ENCODE data around the gene ARNT2. TPM values are rescaled to one million over a fixed set of nuclear protein-coding genes. Genes with fewer than 3 reads are reported as not detected.

The ARNT2 gene
- total and polyA plus RNA-seq, 4 donors: 78.6 to 150 (median 130) TPM

- no peak overlapping the region for H3K4me3 ChIP-seq (ENCODE audit: low read depth, low read length)
- no peaks in the 10 kb centered on the region for H3K27me3 ChIP-seq (ENCODE audit: control insufficient read depth, insufficient read depth, low read length)
- no peaks in the 10 kb centered on the region for H3K9me3 ChIP-seq (ENCODE audit: control insufficient read depth, insufficient read depth, low read length)
- peaks cover 30% of the 10 kb centered on the region for H3K36me3 ChIP-seq (ENCODE audit: control insufficient read depth, insufficient read depth, low read length)
- peaks cover 19% of the 10 kb centered on the region for H3K4me1 ChIP-seq (ENCODE audit: control insufficient read depth, insufficient read depth, low read length)
- DNase-seq (ENCODE audit: low read depth in 4 of 6, low spot score in 6 of 6): peak in 2 of 6 donors; percentile 22 to 73
- WGBS (ENCODE audit: insufficient coverage): 56% methylated on average over 3 of the region's 5 CpGs
- H3K27ac ChIP-seq (ENCODE audit: low read depth, low read length): peak overlapping the region; percentile 11
Observed at GRCh38 chr15:80468796-80469195, 64.6 kb downstream of the ARNT2 start.

DNA sequence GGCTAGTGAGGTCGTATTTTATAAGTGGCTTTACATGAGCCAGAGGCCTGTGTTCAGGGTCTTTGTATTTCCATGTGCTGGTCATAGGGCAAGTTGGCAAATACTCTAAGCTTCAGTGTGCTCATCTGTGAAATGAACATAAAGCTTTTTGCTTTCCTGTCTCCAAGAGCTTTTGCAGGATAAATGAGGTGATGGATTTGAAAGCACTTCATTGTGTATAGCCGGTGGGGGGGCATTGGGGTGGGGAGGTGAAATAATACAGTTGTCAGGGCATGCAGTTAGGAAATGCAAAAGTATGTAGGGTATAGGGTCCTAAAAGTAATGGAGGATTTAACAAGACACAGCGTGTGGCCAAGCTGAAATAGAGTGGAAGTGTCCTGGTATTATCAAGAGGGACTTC lies 67.7 kb downstream of the ARNT2 start:
- Histone ChIP-seq H3K27ac (ENCODE audit: low read depth, low read length) (no peak overlapping the region), H3K36me3 (ENCODE audit: control insufficient read depth, insufficient read depth, low read length) (peaks cover 24% of the 10 kb centered on the region), H3K9me3 (ENCODE audit: control insufficient read depth, insufficient read depth, low read length) (no peaks in the 10 kb centered on the region), H3K4me3 (ENCODE audit: low read depth, low read length) (no peak overlapping the region), H3K4me1 (ENCODE audit: control insufficient read depth, insufficient read depth, low read length) (peaks cover 9% of the 10 kb centered on the region), H3K27me3 (ENCODE audit: control insufficient read depth, insufficient read depth, low read length) (no peaks in the 10 kb centered on the region)
- WGBS (ENCODE audit: insufficient coverage): 26% methylated on average over 3 of the region's 3 CpGs
- peak in 1 of 6 donors; percentile 31 for DNase-seq (ENCODE audit: low read depth in 4 of 6, low spot score in 6 of 6)

DNA sequence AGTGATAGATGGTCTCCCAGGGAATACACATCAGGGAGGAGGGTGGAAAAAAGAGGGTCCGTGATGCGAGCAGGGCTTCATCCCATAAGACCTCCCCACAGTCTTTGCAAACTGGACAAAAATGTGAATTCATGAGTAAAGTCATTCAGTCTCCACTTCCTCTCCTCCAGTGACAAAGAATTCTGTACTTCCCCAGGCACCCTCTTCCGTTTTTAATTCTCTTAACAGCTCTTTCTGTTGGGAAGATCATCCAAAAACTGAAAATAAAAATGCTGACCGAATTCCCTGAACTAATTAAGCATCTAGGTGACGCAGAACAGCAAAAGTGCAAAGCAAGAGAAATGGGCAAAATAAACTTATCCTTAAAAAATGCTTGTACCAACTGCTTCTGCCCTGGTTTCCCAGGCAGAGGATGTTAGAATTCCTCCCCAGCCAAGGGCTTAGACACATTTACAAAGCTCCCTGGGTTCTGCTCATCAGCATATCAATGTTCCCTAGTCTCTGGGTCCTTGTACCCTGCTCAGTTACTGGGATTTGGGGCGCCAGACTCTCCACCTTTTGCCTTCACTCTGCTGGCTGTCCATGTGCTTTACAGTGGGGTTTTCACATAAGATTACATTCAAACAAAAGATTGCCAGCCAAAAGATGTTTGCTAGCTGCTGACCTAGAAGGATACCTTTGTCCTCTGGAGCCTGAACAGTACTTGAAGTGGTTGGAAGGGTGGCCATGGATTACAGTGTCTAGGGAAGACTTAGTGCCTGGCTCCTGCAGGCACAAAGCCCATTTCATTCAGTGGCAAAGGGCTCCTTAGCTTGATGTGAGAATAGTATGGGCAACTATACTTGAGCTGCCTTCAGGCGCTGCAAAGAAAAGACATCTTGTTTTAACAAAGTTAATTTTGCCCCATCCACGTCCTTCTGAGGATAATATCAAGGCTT lies 69.4 kb downstream of the ARNT2 start:
- DNase-seq (ENCODE audit: low read depth in 4 of 6, low spot score in 6 of 6): peak in 3 of 6 donors; percentile 23 to 75 (median 36)
- peak overlapping the region; percentile 53 for H3K27ac ChIP-seq (ENCODE audit: low read depth, low read length)
- peaks cover 3% of the 10 kb centered on the region for H3K4me1 ChIP-seq (ENCODE audit: control insufficient read depth, insufficient read depth, low read length)
- no peaks in the 10 kb centered on the region for H3K27me3 ChIP-seq (ENCODE audit: control insufficient read depth, insufficient read depth, low read length)
- whole genome bisulfite sequencing (ENCODE audit: insufficient coverage): 21% methylated on average over 8 of the region's 8 CpGs
- H3K4me3 ChIP-seq (ENCODE audit: low read depth, low read length): no peak overlapping the region
- H3K9me3 ChIP-seq (ENCODE audit: control insufficient read depth, insufficient read depth, low read length): no peaks in the 10 kb centered on the region
- peaks cover 17% of the 10 kb centered on the region for H3K36me3 ChIP-seq (ENCODE audit: control insufficient read depth, insufficient read depth, low read length)

- Histone ChIP-seq H3K4me3 (ENCODE audit: low read depth, low read length) (no peak overlapping the region), H3K4me1 (ENCODE audit: control insufficient read depth, insufficient read depth, low read length) (no peaks in the 10 kb centered on the region), H3K36me3 (ENCODE audit: control insufficient read depth, insufficient read depth, low read length) (peaks cover 24% of the 10 kb centered on the region), H3K27ac (ENCODE audit: low read depth, low read length) (peak overlapping the region; percentile 44), H3K27me3 (ENCODE audit: control insufficient read depth, insufficient read depth, low read length) (no peaks in the 10 kb centered on the region), H3K9me3 (ENCODE audit: control insufficient read depth, insufficient read depth, low read length) (no peaks in the 10 kb centered on the region)
- WGBS (ENCODE audit: insufficient coverage): 80% methylated on average over 5 of the region's 9 CpGs
- DNase-seq (ENCODE audit: low read depth in 4 of 6, low spot score in 6 of 6): peak in 1 of 6 donors; percentile 68
Observed at GRCh38 chr15:80474224-80475215, 70.3 kb downstream of the ARNT2 start.

- H3K36me3 ChIP-seq (ENCODE audit: control insufficient read depth, insufficient read depth, low read length): peaks cover 29% of the 10 kb centered on the region
- WGBS (ENCODE audit: insufficient coverage): 100% methylated on average over 1 of the region's 2 CpGs
Observed at GRCh38 chr15:80475572-80475971, 71.4 kb downstream of the ARNT2 start.

DNA sequence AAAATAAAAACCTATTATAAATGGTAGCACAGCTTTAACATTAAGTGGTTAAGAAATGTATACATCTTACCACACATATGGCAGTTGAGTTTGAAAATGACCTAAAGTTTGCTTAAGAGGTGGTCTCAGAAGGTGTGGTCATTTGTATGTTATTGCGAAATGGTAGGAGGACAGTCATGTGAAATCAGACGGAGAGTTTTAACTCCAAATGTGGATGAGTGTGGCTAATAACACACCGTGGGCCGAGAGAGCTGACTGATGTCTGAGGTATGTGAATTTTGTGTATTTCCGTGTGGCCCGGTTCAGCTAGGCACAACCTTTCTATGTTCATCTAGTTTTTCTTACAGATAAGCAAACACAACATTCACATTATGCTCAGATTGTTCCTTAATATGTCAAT lies 71.9 kb downstream of the ARNT2 start:
- Histone ChIP-seq H3K27ac (ENCODE audit: low read depth, low read length) (no peak overlapping the region), H3K4me3 (ENCODE audit: low read depth, low read length) (no peak overlapping the region), H3K27me3 (ENCODE audit: control insufficient read depth, insufficient read depth, low read length) (no peaks in the 10 kb centered on the region), H3K9me3 (ENCODE audit: control insufficient read depth, insufficient read depth, low read length) (no peaks in the 10 kb centered on the region), H3K36me3 (ENCODE audit: control insufficient read depth, insufficient read depth, low read length) (peaks cover 31% of the 10 kb centered on the region), H3K4me1 (ENCODE audit: control insufficient read depth, insufficient read depth, low read length) (peaks cover 10% of the 10 kb centered on the region)
- DNase-seq (ENCODE audit: low read depth in 4 of 6, low spot score in 6 of 6): no peak
- WGBS (ENCODE audit: insufficient coverage): 93% methylated on average over 2 of the region's 6 CpGs

More at GRCh38 chr15:80475572-80475971, 71.4 kb downstream of the ARNT2 start:
- Histone ChIP-seq H3K4me3 (ENCODE audit: low read depth, low read length) (no peak overlapping the region), H3K9me3 (ENCODE audit: control insufficient read depth, insufficient read depth, low read length) (no peaks in the 10 kb centered on the region), H3K4me1 (ENCODE audit: control insufficient read depth, insufficient read depth, low read length) (peaks cover 7% of the 10 kb centered on the region), H3K27ac (ENCODE audit: low read depth, low read length) (no peak overlapping the region), H3K27me3 (ENCODE audit: control insufficient read depth, insufficient read depth, low read length) (no peaks in the 10 kb centered on the region)
- no peak for DNase-seq (ENCODE audit: low read depth in 4 of 6, low spot score in 6 of 6)

GRCh38 chr15:80478075-80478474 lies 73.9 kb downstream of the ARNT2 start:
- H3K27me3 ChIP-seq (ENCODE audit: control insufficient read depth, insufficient read depth, low read length): no peaks in the 10 kb centered on the region
- no peak overlapping the region for H3K4me3 ChIP-seq (ENCODE audit: low read depth, low read length)
- H3K36me3 ChIP-seq (ENCODE audit: control insufficient read depth, insufficient read depth, low read length): peaks cover 41% of the 10 kb centered on the region
- peaks cover 15% of the 10 kb centered on the region for H3K4me1 ChIP-seq (ENCODE audit: control insufficient read depth, insufficient read depth, low read length)
- H3K27ac ChIP-seq (ENCODE audit: low read depth, low read length): no peak overlapping the region
- H3K9me3 ChIP-seq (ENCODE audit: control insufficient read depth, insufficient read depth, low read length): no peaks in the 10 kb centered on the region
- DNase-seq (ENCODE audit: low read depth in 4 of 6, low spot score in 6 of 6): no peak
- 93% methylated on average over 3 of the region's 3 CpGs for whole genome bisulfite sequencing (ENCODE audit: insufficient coverage)

DNA sequence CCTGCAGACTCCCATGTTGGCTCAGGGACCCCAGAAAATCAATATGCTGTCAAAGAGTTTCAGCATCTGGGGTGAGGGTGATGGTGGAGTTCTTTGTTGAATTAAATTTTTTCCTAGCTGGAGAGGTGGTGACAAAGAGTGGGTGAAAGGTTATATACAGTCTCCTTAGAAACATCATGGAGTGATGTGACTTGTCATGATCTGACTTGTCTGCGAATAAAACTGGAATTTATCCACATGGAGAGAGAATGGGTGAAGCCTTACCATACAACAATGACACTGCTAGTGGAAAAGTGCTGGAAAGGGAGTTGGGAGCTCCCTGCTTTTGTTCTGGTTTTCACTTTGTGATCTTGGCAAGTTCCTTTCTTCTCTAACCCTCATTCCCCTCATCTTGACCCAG lies 75.0 kb downstream of the ARNT2 start:
- WGBS (ENCODE audit: insufficient coverage): no CpG with 5 or more reads among the region's 1 CpG
- no peak overlapping the region for H3K4me3 ChIP-seq (ENCODE audit: low read depth, low read length)
- DNase-seq (ENCODE audit: low read depth in 4 of 6, low spot score in 6 of 6): no peak
- H3K27ac ChIP-seq (ENCODE audit: low read depth, low read length): peak overlapping the region; percentile 42
- peaks cover 22% of the 10 kb centered on the region for H3K4me1 ChIP-seq (ENCODE audit: control insufficient read depth, insufficient read depth, low read length)
- H3K9me3 ChIP-seq (ENCODE audit: control insufficient read depth, insufficient read depth, low read length): no peaks in the 10 kb centered on the region
- H3K27me3 ChIP-seq (ENCODE audit: control insufficient read depth, insufficient read depth, low read length): no peaks in the 10 kb centered on the region
- peaks cover 47% of the 10 kb centered on the region for H3K36me3 ChIP-seq (ENCODE audit: control insufficient read depth, insufficient read depth, low read length)

DNA sequence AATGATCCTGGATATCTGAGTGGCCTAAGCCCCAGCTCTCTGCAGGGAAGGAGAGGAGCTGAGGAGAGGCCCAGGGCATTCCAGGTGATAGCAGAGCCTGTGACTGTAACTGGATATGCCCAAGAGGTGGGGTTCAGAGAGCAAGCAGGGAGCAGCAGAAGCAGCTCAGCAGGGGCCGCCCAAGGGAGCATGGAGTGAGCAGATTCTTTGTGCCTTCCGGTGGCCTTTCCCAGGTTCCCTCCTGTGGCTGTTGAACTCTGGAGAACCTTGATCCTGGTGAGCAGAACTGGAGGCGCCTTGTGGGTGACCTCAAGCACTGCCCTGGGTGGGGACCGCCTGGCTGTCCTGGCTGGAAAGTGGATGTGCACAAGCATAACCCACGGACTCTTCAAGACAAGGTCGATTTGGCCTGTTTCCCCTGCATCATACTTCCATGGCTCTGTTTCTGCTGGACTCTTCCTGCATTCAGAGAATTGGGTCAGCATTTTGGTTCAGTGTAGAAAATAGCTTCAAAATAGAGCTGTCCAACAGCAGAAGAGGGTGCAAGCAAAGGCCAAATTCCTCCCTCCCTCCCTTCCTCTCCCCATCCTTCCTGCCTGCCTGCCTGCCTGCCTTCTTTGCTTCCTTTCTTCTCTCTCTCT lies 76.1 kb downstream of the ARNT2 start:
- peaks cover 22% of the 10 kb centered on the region for H3K4me1 ChIP-seq (ENCODE audit: control insufficient read depth, insufficient read depth, low read length)
- H3K4me3 ChIP-seq (ENCODE audit: low read depth, low read length): no peak overlapping the region
- H3K27me3 ChIP-seq (ENCODE audit: control insufficient read depth, insufficient read depth, low read length): no peaks in the 10 kb centered on the region
- H3K9me3 ChIP-seq (ENCODE audit: control insufficient read depth, insufficient read depth, low read length): no peaks in the 10 kb centered on the region
- peaks cover 43% of the 10 kb centered on the region for H3K36me3 ChIP-seq (ENCODE audit: control insufficient read depth, insufficient read depth, low read length)
- WGBS (ENCODE audit: insufficient coverage): 76% methylated on average over 6 of the region's 6 CpGs
- peak in 1 of 6 donors; percentile 38 for DNase-seq (ENCODE audit: low read depth in 4 of 6, low spot score in 6 of 6)
- H3K27ac ChIP-seq (ENCODE audit: low read depth, low read length): peak overlapping the region; percentile 42

Measured in spinal cord (tissue), 10 donors.